ENCODE measurements around the gene BMAL1. TPM values are rescaled to one million over a fixed set of nuclear protein-coding genes. Genes with fewer than 3 reads are reported as not detected.

Gene BMAL1
- total RNA-seq, 1 donor from 2014 or later = 8.5 TPM

- TF ChIP-seq CTCF (conservative IDR thresholded peaks at IDR 0.05; ENCODE audit: low read depth, low read length) = no peak
- no peak for DNase-seq (ENCODE audit: low read depth)
- no peak overlapping the region for H3K4me3 ChIP-seq (ENCODE audit: low read depth, low read length)
These were observed 41.0 kb upstream of the BMAL1 start for GRCh38 chr11:13236626-13237025.

- H3K4me3 ChIP-seq (ENCODE audit: low read depth, low read length) = no peak overlapping the region
- TF ChIP-seq CTCF (conservative IDR thresholded peaks at IDR 0.05; ENCODE audit: low read depth, low read length) = no peak
- no peak for DNase-seq (ENCODE audit: low read depth)
These were observed 39.8 kb upstream of the BMAL1 start for GRCh38 chr11:13237761-13238160.

- no peak for DNase-seq (ENCODE audit: low read depth)
- TF ChIP-seq CTCF (conservative IDR thresholded peaks at IDR 0.05; ENCODE audit: low read depth, low read length) = peak; percentile 97
- H3K4me3 ChIP-seq (ENCODE audit: low read depth, low read length) = no peak overlapping the region
These were observed 38.6 kb upstream of the BMAL1 start for GRCh38 chr11:13238879-13239514.

- DNase-seq (ENCODE audit: low read depth) = no peak
- H3K4me3 ChIP-seq (ENCODE audit: low read depth, low read length) = no peak overlapping the region
- no peak for TF ChIP-seq CTCF (conservative IDR thresholded peaks at IDR 0.05; ENCODE audit: low read depth, low read length)
These were observed 35.0 kb upstream of the BMAL1 start for GRCh38 chr11:13242564-13242963.

- DNase-seq (ENCODE audit: low read depth) = no peak
- no peak overlapping the region for H3K4me3 ChIP-seq (ENCODE audit: low read depth, low read length)
- TF ChIP-seq CTCF (conservative IDR thresholded peaks at IDR 0.05; ENCODE audit: low read depth, low read length) = no peak
These were observed 29.8 kb upstream of the BMAL1 start for GRCh38 chr11:13247606-13248296.

GRCh38 chr11:13249177-13249576 lies 28.4 kb upstream of the BMAL1 start:
- no peak overlapping the region for H3K4me3 ChIP-seq (ENCODE audit: low read depth, low read length)
- DNase-seq (ENCODE audit: low read depth) = no peak
- no peak for TF ChIP-seq CTCF (conservative IDR thresholded peaks at IDR 0.05; ENCODE audit: low read depth, low read length)

GRCh38 chr11:13249992-13250391 lies 27.6 kb upstream of the BMAL1 start:
- no peak overlapping the region for H3K4me3 ChIP-seq (ENCODE audit: low read depth, low read length)
- peak; percentile 17 for TF ChIP-seq CTCF (conservative IDR thresholded peaks at IDR 0.05; ENCODE audit: low read depth, low read length)
- no peak for DNase-seq (ENCODE audit: low read depth)

Measured in epithelial cell of proximal tubule (primary cell).